Spleen (tissue), 7 donors: Measurements from ENCODE around the gene PRKCB.

Experiments
- CTCF ChIP-seq, 11 experiments: fragments of 200-600 bp in 7 of 11; fragments of 450-650 bp in 4 of 11; sonication (generic) in 4 of 11; IDR thresholded peaks in 8 of 11; conservative IDR thresholded peaks in 3 of 11; 1 replicate in 7 of 11; 2 replicates in 4 of 11; pipeline versions ENCODE4 v1.4.0 to v1.8.0; 2016 to 2021; ENCODE audit warnings: antibody characterized with exemption in 11 of 11, inconsistent platforms in 4 of 11, mild to moderate bottlenecking in 1 of 11
- POLR2A ChIP-seq, 3 donors: fragments of 450-650 bp; IDR thresholded peaks; one replicate each; pipeline ENCODE4 v1.5.1; 2017; ENCODE audit warnings: antibody characterized with exemption in 3 of 3, mild to moderate bottlenecking in 1 of 3
- POLR2AphosphoS5 ChIP-seq, 3 donors: sonication (generic); formaldehyde crosslinking; IDR thresholded peaks; one replicate each; pipeline ENCODE4 v1.5.1; 2017; ENCODE audit warnings: antibody characterized with exemption in 3 of 3
- donor health status: DM: no; HTN: no; CAD: no; lungs with moderate emphysema.
- donor health status: DM: no; HTN: no; CAD: no.
- donor health status: DM: no; HTN: no; CAD: no.

- no peak for TF ChIP-seq CTCF (IDR thresholded peaks at IDR 0.05 in 8 of 11, conservative IDR thresholded peaks at IDR 0.05 in 3 of 11)
- TF ChIP-seq POLR2AphosphoS5 (IDR thresholded peaks at IDR 0.05) = no peak
- TF ChIP-seq POLR2A (IDR thresholded peaks at IDR 0.05) = no peak
Observed at GRCh38 chr16:24168856-24169255, 333.1 kb downstream of the PRKCB start.
